Measurements from ENCODE around the gene DNAJB8.

DNA sequence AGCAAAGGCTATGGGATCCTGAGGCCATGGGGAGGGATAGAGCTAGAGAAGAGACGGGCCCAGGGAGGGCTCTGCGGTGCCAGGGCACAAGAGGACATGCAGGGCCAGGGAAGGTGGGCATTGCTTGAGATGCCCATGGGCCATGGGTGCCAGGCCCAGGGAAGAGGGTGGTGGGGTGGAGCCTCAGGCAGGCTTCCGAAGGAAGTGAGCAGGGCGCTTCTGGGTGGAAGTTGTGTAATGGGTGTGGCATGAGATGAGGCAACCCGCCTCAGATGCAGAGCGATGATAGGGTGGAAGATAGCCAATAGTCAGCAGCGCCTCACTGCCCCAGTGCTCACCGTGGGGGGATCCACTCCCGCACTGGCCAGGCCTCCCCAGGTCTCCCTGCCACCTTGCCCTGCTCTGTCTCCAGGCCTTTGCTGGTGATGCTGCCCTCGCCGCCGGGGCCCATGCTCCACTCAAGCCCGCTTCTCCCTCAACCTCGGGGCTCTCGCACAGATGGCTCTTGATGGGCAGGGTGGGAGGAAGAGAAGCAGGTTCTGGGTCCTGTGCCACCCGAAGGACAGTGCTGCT is 51.4 kb downstream of the DNAJB8 start:
- TF ChIP-seq, protein P1, sequence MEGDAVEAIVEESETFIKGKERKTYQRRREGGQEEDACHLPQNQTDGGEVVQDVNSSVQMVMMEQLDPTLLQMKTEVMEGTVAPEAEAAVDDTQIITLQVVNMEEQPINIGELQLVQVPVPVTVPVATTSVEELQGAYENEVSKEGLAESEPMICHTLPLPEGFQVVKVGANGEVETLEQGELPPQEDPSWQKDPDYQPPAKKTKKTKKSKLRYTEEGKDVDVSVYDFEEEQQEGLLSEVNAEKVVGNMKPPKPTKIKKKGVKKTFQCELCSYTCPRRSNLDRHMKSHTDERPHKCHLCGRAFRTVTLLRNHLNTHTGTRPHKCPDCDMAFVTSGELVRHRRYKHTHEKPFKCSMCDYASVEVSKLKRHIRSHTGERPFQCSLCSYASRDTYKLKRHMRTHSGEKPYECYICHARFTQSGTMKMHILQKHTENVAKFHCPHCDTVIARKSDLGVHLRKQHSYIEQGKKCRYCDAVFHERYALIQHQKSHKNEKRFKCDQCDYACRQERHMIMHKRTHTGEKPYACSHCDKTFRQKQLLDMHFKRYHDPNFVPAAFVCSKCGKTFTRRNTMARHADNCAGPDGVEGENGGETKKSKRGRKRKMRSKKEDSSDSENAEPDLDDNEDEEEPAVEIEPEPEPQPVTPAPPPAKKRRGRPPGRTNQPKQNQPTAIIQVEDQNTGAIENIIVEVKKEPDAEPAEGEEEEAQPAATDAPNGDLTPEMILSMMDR (IDR thresholded peaks at IDR 0.05; ENCODE audit: borderline replicate concordance, extremely low read depth, low read length, poor library complexity, severe bottlenecking), result no peak
- no peak for TF ChIP-seq EZH2 (IDR thresholded peaks at IDR 0.05; ENCODE audit: borderline replicate concordance, low read depth, low read length, severe bottlenecking)

All from DND-41 (cell line).